GM21447 (cell line): ENCODE data around the gene PPM1H.
"Not testable (repeated sequence)": the region's sequence is repeated elsewhere in the genome, so short reads cannot be mapped to it uniquely, and the experiment has no call there.

ENCODE experiments used
- ATAC-seq: cut with Tn5 transposase; IDR thresholded peaks from one replicate; pipeline ENCODE4 v1.9.1; 2021; ENCODE audit not compliant: unreplicated experiment

Gene PPM1H, protein sequence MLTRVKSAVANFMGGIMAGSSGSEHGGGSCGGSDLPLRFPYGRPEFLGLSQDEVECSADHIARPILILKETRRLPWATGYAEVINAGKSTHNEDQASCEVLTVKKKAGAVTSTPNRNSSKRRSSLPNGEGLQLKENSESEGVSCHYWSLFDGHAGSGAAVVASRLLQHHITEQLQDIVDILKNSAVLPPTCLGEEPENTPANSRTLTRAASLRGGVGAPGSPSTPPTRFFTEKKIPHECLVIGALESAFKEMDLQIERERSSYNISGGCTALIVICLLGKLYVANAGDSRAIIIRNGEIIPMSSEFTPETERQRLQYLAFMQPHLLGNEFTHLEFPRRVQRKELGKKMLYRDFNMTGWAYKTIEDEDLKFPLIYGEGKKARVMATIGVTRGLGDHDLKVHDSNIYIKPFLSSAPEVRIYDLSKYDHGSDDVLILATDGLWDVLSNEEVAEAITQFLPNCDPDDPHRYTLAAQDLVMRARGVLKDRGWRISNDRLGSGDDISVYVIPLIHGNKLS

DNA sequence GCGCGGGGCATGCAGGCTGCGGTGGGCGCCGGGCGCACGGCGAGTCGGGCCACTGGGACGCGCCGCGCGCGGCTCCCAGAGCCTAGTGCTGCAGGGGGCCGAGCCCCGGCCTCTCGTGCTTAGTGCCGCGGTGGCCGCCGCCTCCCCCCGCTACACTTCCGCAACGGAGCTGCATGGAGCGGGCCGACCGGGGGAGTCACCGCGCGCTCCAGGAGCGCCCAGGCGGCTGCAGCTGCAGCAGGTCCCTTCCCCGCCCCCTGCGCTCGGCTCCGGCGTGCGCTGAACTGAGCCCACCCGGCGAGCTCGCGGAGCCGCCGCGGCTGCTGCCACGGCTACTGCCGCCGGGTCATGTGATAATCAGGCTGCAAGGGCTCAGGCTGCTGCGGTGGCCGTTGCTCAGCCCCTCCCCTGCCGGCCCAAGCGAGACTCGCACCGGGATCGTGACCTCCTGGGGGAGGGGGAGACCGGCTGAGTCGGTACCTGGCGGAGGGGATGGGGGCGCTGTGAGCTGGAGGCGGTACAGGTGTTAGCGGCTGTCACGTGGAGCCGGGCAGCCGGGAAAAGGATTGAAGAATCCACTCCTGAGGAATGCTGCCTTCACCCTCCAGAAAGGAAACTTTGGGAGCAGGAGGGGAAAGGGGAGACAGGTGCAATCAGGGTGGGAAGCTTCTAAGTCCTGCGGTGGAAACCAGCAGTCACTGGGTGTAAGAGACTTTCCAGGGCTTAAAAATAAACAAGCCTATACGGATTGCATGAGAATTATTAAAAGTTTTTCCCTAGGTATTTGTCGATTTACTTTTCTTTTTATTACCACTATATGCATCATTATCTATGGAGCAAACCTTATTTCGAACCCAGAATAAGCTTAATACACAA is at the start of gene PPM1H:
TSS of gene PPM1H (minus strand) at position 352 of the 876 bp plus-strand sequence. CDS start 414 bp downstream, outside the sequence.
- peak; percentile 61 for ATAC-seq

DNA sequence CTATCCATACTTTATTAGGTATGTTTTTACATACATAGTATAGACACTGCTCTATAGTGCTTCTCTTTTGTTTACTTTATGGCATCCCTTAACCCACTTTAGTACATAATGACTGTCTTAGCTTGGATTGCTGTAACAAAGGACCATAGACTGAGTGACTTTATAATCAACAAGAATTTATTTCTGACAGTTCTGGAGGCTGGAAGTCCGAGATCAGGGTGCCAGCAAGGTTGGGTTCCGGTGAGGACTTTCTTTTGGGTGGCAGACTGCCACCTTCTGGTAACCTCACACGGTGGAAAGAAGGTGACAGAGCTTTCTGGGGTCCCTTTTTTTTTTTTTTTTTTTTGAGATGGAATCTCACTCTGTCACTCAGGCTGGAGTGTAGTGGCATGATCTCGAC is 48.6 kb upstream of the PPM1H start:
- no peak for ATAC-seq

DNA sequence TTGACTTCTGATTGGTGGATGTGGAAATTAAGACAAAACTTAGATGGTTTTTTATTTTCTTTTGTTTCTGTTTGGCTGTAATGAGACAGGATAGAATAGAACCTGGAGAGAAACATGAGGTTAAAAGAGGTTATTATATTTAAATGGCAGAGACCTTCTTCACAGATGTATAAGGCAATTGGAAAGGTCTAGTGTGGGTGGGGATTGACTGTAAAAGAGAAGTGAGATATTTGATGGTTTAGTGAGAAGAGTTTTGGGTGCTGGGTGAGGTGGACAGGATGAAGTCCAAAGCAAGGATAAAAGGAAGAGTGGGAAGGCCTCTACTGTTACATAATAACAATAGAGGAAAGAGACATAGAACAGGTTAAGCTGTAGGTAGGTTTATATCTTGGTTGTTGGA is 43.8 kb upstream of the PPM1H start:
- no peak for ATAC-seq

DNA sequence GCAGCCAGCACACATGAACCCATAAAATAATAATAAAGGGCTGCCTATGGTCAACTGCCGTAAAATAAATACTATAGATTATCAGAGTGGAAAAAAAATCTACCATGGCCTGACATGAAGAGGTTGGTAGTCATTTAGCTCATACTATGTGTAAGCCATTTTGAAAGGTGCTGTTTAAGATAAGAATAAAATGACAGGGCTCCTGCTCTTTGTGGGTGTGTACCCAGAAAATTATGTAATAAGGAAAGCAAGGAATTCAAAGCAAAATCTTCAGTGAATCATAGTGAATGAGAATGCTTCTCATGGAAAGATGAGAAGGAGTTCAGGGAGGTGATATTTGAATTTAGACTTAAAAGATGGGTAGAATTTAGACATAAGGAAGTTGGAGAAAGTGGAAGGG is 42.9 kb upstream of the PPM1H start:
- no peak for ATAC-seq

DNA sequence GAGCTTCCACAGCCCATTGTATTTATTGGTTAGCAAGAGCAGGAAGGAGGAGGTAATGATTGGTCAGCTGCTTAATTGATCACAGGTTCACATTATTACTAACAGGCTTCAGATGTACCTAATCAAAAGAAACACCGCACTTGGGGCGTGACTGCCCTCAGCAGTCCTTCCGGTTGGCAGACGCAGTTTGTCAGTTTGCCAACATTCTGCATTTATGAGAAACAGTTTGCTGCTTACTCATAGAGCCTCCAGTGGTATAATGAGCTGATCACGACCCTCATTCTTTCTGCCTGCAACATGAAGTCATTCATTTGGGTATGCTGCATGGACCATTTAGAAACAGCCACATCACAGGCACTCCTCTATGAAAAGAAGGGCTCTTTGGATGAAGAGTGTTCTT is 42.5 kb upstream of the PPM1H start:
- no peak for ATAC-seq

DNA sequence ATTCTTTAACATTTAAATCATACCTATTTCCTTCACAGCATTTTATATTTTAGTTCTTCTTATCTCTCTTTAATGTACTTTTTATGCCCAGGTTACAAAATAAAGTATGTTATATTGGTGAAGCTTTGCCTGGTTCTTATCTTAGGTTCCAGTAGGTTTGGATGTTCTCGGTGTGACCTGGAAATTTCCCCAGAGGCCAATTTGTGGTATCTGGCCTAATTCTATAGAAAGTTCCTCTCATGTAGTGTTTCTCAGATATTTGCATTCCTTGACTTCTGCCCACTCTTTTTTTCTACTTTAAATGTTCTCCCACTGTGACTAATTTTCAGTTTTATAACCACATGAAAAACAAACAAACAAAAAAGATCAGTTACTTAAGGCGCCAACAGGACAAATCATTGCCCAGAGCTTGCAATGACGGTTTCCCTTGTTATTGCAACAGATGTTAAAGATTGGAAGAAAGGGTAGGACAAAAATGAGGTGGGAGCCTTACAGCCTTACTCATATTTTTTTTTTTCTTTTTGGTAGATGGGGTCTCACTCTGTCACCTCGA is 41.2 kb upstream of the PPM1H start:
- ATAC-seq, result no peak

DNA sequence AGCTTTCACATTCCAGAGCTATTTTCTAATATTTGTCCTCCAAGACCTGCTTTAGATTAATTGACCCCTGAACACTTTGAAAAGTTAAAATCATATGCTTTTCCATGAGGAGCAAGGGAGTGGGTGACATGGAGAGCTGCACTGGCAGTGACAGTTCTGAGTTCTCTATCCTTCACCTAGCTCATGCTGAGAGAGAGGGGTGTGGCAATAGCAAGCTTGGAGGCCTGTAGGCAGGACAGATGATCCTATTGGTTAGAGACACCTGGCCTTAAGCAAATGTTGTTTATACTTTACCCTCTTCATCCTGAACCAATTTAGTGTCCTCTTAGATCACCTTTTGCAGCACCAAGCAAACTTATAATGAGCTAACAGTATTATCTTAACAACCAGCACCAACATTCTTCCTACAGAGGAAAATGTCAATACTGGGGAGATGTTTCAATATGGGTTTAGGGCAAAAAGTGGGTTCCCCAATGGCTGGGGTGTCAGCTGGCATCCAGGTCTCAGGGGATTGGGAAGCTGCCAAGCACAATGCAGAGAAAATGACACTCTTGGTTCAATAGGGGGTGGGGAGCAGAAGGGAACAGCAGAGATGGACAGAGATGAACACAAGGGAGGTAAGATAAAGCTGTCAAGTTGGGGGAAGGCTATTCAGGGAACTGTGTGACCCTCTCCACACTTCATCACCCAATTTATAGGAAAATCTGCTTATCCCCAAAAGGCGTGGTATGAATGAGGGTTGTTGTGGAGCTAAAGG is 37.0 kb upstream of the PPM1H start:
- ATAC-seq, result no peak

DNA sequence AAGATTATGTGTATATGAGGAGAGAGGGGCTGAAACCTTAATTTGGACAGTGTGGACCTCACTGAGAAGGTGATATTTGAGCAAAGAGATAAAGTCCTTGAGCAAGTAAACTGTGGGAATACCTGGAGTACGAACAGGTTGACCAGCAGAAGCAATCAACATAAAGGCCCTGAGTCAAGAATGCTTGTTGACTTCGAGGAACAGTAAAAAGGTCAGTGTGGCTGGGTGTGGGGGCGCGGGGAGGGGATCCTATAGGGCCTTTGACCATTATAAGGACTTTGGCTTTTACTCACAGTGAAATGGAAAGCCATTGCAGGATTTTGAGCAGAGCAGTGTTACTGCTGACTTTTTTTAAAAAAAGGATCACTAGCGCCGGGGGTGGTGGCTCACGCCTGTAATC is 34.7 kb upstream of the PPM1H start:
- no peak for ATAC-seq

DNA sequence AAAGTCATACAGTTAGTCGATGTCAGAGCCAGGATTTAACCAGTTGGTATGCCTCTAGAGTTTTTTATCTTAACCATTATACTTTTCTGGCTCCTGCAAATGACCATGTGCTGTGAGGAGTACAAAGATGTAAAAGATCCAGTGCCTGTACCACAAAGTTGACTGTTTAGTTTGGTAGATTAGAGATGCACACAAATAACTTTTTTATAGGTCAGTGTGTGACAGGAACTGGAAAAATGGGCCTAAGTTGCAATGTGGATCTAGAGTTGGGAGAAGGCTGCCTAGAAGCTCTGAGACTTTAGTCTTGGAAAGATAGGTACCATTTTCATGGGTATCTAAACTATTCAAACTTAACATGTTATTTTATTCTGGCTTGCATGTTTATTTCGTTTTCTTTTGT is 32.8 kb upstream of the PPM1H start:
- ATAC-seq, result no peak

DNA sequence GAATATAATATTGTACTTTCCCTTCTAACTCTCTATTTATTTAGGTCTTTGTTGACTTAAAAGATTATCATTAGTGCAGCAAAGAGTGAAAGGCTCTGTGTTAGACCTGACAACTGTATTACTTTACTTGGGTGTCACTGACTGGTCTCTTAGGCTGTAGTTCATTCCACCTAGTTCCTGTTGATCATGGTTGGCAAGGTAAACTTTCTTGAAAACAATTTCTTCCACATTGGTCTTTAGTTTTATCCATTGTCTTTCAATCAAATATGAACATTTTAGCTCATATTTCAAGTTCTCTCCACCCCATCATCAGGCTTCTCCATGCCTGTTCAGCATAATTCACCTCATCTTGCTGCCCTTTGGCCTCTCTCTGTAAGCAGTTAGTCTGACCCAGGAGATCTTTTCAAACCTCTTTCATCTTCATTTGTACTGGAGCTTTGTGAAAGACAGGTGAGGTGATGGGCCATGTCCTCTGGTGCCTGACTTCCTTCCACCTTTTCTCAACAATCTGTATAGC is 32.1 kb upstream of the PPM1H start:
- no peak for ATAC-seq

DNA sequence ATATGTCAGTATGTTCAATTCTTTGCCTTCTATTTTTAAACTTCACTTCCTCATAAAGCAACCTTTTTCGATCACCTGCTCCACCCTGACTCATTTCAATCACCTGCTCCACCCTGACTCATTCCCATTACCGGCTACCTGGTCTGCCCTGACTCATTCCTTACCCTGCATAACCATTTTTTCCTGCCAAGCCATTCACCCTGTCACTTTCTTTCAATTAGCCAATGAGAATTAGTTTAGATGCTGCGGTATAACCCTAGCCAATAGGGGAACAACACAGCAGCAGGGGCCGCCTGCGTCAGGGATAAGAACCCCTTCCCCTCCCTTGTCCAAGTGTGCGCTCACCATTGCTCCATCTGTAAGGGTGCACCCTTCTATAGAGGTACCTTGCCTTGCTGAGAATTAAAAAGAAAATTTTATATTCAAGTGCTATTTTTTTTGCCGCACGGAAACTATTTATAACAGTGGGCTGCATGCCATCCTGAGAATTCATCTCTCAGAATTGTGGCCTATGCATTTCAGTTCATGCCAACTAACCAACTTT is 31.6 kb upstream of the PPM1H start:
- ATAC-seq, result not testable (repeated sequence)

DNA sequence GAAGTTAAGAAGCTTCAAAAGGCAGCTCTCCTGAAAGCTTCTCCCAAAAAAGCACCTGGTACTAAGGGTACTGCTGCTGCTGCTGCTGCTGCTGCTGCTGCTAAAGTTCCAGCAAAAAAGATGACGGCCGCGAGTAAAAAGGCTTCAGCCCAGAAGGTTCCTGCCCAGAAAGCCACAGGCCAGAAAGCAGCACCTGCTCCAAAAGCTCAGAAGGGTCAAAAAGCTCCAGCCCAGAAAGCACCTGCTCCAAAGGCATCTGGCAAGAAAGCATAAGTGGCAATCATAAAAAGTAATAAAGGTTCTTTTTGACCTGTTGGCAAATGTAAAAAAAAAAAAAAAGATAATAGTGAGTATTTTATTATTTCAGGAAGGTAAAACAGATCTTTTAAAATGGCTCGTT is 30.8 kb upstream of the PPM1H start:
- not testable (repeated sequence) for ATAC-seq

DNA sequence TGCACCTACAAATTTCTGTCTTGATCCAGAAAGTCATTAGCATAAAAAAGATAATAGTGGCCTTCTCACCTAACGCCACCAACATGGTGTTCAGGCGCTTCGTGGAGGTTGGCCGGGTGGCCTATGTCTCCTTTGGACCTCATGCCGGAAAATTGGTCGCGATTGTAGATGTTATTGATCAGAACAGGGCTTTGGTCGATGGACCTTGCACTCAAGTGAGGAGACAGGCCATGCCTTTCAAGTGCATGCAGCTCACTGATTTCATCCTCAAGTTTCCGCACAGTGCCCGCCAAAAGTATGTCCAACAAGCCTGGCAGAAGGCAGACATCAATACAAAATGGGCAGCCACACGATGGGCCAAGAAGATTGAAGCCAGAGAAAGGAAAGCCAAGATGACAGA is 30.3 kb upstream of the PPM1H start:
- ATAC-seq, result not testable (repeated sequence)

DNA sequence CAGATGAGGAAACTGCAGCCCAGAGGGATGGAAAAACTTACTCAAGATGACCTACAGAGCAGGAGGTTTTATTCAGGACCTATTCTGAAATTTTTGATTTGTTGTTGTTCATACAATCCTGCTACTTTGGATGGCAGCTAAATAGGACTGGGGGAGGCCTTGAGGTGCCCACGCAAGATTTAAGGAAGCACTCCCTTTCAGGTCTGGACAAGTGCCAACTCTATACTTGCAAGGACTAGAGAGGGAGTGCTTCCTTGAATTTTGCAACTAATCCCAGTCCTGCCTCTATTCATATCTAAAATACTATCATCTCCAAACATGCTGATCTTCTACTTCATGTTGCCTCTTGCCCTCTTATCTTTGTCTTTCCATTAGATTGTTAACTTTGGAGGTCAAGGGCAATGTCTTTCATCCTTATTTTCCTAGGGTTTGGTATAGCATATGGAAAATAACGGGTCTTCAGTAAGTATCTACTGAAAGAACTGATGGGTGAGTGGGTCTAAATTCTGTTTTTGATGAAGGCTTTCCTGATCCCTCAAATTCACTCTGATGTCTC is 28.6 kb upstream of the PPM1H start:
- no peak for ATAC-seq

DNA sequence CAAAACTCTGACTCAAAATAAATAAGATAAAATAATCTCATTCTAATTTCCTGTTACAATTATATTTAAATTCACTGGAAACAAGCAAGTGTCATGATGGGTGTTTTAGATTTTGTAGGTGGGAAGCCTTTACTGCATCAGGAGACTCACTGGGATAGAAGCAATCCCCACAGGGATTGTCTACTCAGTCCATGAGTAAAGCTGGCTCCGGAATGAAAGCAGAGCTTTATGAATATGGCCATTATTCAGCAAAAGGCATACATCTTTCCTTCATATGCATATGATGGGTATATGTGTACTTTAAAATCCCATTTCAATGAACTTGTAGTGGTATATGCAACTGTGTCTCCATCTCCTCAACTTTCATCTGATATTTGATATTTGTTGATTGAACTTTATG is 25.4 kb upstream of the PPM1H start:
- ATAC-seq, result no peak

DNA sequence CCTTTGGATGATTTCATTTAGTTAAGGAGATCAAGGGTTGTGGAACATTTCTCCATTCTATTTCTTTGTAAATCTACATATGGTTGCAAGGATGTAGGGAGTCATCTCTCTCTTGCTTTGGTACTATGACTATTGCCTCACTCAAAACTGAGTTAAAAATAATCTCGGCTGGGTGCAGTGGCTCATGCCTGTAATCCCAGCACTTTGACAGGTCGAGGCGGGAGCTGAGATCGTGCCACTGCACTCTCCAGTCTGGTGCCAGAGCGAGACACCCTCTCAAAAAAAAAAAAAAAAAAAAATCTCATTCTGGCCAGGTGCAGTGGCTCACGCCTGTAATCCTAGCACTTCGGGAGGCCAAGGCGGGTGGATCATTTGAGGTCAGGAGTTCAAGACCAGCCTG is 24.8 kb upstream of the PPM1H start:
- no peak for ATAC-seq

DNA sequence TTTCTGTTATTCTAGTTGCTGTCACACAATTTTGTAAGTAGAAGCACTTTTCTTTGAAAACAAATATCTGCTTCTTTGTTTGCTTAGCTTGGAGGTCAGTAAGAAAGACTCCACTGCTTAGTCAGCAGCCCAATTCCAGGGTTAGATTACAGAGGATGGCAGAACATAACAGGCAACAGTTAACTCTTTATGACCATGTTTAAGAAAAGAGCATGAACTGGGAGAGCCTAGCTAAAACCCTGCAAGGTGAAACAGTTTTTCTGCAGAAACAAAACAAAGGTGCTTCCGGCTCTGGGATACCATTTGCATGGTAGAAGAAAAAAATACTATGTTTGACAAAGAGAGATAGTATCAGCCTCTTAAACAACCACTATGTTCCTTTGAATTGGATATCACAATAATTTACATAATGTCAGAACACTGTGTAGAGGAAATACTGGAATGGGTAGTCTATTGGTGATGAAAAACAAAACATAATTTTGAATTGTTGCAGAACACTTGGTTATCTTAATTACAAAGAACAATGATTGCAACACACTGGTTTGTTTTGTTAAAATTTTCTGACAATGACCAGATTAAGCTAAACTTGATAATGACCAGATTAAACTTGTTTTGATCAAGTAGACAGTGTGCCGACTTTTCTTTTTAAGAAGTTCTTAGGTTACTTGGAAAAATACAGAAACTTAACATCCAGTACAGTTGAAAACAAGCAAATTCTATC is 22.4 kb upstream of the PPM1H start:
- no peak for ATAC-seq

DNA sequence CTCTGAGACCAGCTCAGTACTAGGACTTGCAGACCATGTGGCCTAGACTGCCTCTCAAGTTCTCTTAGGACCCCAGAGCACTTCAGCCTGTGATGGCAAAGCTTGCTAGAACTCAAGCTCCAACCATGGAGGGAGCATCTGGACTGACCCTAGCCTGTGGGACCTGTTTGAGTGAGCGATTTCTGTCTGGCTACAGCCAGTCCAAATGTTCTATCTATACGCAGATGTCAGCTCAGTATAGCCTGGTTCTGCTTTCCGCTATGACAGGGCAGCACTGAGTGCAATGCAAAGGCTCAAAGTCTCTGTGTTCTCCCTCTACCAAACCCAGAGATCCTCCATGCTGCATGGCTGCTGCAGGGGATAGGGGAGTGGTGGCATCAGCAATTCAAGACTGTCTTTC is 20.7 kb upstream of the PPM1H start:
- ATAC-seq, result no peak

DNA sequence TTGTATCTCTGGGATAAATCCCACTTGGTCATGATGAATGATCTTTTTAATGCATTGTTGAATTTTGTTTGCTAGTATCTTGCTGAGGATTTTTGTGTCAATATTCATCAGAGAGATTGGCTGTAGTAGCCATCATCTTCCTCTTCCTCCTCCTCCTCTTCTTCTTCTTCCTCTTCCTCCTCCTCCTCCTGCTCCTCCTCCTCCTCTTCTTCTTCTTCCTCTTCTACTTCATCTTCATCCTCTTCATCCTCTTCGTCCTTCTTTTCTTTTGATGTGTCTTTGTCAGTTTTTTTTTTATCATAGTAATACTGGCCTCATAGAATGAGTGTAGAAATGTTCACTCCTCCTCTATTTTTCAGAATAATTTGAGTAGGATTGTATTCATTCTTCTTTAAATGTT is 15.4 kb upstream of the PPM1H start:
- no peak for ATAC-seq
